Measurements from ENCODE around the gene SIKE1. TPM values are rescaled to one million over a fixed set of nuclear protein-coding genes. Genes with fewer than 3 reads are reported as not detected.

The SIKE1 gene
- total RNA-seq, 2 donors from 2014 or later: 24.8 to 26.9 TPM

- H3K4me1 ChIP-seq: peaks cover 0 to 7% of the 10 kb centered on the region in 2 donors
- DNase-seq (ENCODE audit: low spot score): no peak
- no peaks in the 10 kb centered on the region for H3K9me3 ChIP-seq
- H3K4me3 ChIP-seq: no peak overlapping the region
- no peaks in the 10 kb centered on the region for H3K27me3 ChIP-seq
- H3K27ac ChIP-seq: no peak overlapping the region
- TF ChIP-seq, protein P1, sequence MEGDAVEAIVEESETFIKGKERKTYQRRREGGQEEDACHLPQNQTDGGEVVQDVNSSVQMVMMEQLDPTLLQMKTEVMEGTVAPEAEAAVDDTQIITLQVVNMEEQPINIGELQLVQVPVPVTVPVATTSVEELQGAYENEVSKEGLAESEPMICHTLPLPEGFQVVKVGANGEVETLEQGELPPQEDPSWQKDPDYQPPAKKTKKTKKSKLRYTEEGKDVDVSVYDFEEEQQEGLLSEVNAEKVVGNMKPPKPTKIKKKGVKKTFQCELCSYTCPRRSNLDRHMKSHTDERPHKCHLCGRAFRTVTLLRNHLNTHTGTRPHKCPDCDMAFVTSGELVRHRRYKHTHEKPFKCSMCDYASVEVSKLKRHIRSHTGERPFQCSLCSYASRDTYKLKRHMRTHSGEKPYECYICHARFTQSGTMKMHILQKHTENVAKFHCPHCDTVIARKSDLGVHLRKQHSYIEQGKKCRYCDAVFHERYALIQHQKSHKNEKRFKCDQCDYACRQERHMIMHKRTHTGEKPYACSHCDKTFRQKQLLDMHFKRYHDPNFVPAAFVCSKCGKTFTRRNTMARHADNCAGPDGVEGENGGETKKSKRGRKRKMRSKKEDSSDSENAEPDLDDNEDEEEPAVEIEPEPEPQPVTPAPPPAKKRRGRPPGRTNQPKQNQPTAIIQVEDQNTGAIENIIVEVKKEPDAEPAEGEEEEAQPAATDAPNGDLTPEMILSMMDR (IDR thresholded peaks at IDR 0.05): no peak
- H3K36me3 ChIP-seq: peaks cover 28% of the 10 kb centered on the region
Observed at GRCh38 chr1:114740331-114740730, 40.2 kb downstream of the SIKE1 start.

DNA sequence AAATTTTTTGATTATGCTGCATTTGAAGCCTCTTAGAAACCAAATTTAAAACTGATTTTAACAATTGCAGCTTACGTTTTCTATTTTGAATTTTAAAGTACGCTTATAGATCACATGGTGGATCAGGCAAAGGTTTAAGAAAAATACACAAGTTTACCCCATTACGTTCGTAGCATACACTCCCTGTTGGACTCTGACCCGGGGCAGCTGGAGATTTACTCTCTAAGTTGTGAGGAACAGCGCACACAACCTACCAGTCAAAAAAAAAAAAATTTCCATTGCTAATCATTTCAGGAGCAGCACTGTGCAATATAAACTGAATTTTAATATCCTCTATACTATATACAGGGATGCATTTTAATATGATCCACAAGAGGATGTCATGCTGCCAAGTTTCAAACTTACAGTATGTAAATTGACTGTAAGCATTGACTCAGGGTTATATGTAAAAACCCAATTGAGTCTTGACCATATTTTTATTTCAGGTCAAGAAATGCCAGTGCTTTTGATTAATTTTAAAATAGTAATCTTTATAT lies 43.1 kb downstream of the SIKE1 start:
- Histone ChIP-seq H3K36me3 (peaks cover 57% of the 10 kb centered on the region), H3K4me3 (no peak overlapping the region), H3K27me3 (no peaks in the 10 kb centered on the region), H3K27ac (no peak overlapping the region), H3K9me3 (no peaks in the 10 kb centered on the region), H3K4me1 (peaks cover 0 to 2% of the 10 kb centered on the region in 2 donors)
- DNase-seq (ENCODE audit: low spot score): no peak
- TF ChIP-seq, protein P1 (IDR thresholded peaks at IDR 0.05): no peak

DNA sequence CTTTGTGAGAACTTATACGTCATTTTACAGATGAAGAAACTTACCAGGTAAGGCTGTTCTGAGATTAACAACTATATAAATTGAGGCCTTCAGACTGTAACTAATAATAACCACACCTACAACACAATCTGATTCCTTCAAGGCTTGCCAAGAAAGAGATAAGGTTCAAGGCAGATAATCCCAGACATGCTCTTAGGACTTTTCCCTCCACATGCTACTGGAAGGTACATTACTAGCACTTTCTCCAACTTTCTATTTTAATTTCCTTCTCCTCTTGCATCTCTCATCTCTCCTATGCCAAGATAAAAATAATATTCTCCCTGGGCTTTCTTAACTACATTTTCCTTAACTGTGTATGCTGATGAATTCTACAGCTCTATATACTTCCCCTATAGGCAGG lies 45.0 kb downstream of the SIKE1 start:
- Histone ChIP-seq H3K9me3 (no peaks in the 10 kb centered on the region), H3K4me1 (peaks cover 0 to 3% of the 10 kb centered on the region in 2 donors), H3K27me3 (no peaks in the 10 kb centered on the region), H3K36me3 (peaks cover 76% of the 10 kb centered on the region), H3K4me3 (no peak overlapping the region), H3K27ac (no peak overlapping the region)
- no peak for DNase-seq (ENCODE audit: low spot score)
- TF ChIP-seq, protein P1 (IDR thresholded peaks at IDR 0.05): no peak

- Histone ChIP-seq H3K27me3 (no peaks in the 10 kb centered on the region), H3K4me3 (no peak overlapping the region), H3K36me3 (peaks cover 92% of the 10 kb centered on the region), H3K4me1 (peaks cover 0 to 5% of the 10 kb centered on the region in 2 donors), H3K27ac (no peak overlapping the region), H3K9me3 (no peaks in the 10 kb centered on the region)
- no peak for DNase-seq (ENCODE audit: low spot score)
- TF ChIP-seq, protein P1 (IDR thresholded peaks at IDR 0.05): no peak
Observed at GRCh38 chr1:114729782-114730181, 50.7 kb downstream of the SIKE1 start.

DNA sequence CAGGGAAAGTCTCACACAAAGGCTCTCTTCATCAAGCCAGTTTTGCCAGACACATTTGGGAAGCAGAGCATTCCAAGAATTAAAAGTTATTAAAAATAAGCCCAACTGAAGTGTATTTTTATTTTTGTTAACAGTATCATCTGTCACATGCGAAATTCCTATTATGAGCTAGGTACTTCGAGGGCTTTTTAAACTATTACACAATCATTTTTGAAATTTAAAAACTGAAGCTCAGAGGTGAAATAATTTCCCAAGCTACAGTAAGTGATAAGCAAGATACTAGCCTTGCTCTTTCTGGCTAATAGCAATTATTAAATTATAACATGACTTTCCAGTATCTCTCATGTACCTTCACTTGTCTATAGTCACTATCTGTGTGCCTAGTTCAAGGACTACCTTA lies 51.9 kb downstream of the SIKE1 start:
- H3K4me1 ChIP-seq: peaks cover 0 to 6% of the 10 kb centered on the region in 2 donors
- peaks cover 92% of the 10 kb centered on the region for H3K36me3 ChIP-seq
- no peak overlapping the region for H3K4me3 ChIP-seq
- no peaks in the 10 kb centered on the region for H3K9me3 ChIP-seq
- no peaks in the 10 kb centered on the region for H3K27me3 ChIP-seq
- no peak overlapping the region for H3K27ac ChIP-seq
- DNase-seq (ENCODE audit: low spot score): no peak
- TF ChIP-seq, protein P1 (IDR thresholded peaks at IDR 0.05): no peak

DNA sequence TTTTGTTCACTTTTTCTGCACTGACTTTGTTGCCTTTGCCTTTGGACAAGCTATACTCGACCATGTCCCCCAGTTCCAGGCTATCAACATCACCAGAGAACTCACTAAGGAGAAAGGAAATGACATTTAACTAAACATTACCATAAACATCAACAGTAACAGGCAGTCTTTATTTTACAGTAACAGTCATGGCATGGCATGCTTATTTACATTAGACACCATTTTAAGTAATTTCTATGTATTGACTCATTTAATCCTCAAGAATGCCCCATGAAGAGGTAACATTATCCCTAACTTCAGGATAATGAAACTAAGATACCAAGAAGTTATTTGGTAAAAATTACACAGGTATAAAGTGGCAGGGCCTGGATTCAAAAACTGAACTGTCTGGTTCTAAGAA lies 55.3 kb downstream of the SIKE1 start:
- no peak overlapping the region for H3K27ac ChIP-seq
- H3K36me3 ChIP-seq: peaks cover 92% of the 10 kb centered on the region
- H3K27me3 ChIP-seq: no peaks in the 10 kb centered on the region
- TF ChIP-seq, protein P1 (IDR thresholded peaks at IDR 0.05): no peak
- no peak for DNase-seq (ENCODE audit: low spot score)
- H3K4me3 ChIP-seq: no peak overlapping the region
- H3K9me3 ChIP-seq: no peaks in the 10 kb centered on the region
- peaks cover 0 to 6% of the 10 kb centered on the region in 2 donors for H3K4me1 ChIP-seq
